HG03060 (cell line): ENCODE data around the gene PCCA.

ENCODE experiments used
- ATAC-seq: cut with Tn5 transposase; IDR thresholded peaks from one replicate; pipeline ENCODE4 v1.9.1; 2021; ENCODE audit warnings: low read depth, moderate number of reproducible peaks; ENCODE audit not compliant: unreplicated experiment

Gene PCCA

GRCh38 chr13:100483841-100484381 lies 395.0 kb downstream of the PCCA start:
- ATAC-seq: no peak

- no peak for ATAC-seq
Observed at GRCh38 chr13:100484702-100485101, 395.8 kb downstream of the PCCA start.

- ATAC-seq: no peak
Observed at GRCh38 chr13:100485265-100485664, 396.4 kb downstream of the PCCA start.

GRCh38 chr13:100490692-100491091 lies 401.8 kb downstream of the PCCA start:
- ATAC-seq: no peak

- no peak for ATAC-seq
Observed at GRCh38 chr13:100491164-100491842, 402.4 kb downstream of the PCCA start.

GRCh38 chr13:100493418-100493817 lies 404.5 kb downstream of the PCCA start:
- ATAC-seq: no peak

- no peak for ATAC-seq
Observed at GRCh38 chr13:100495455-100495854, 406.6 kb downstream of the PCCA start.

- ATAC-seq: no peak
Observed at GRCh38 chr13:100497389-100497788, 408.5 kb downstream of the PCCA start.

- no peak for ATAC-seq
Observed at GRCh38 chr13:100502446-100502845, 413.6 kb downstream of the PCCA start.

GRCh38 chr13:100503622-100504021 lies 414.7 kb downstream of the PCCA start:
- ATAC-seq: no peak

- ATAC-seq: no peak
Observed at GRCh38 chr13:100506154-100506553, 417.3 kb downstream of the PCCA start.

GRCh38 chr13:100506600-100507422 lies 417.9 kb downstream of the PCCA start:
- ATAC-seq: no peak

GRCh38 chr13:100508455-100508854 lies 419.6 kb downstream of the PCCA start:
- no peak for ATAC-seq

- ATAC-seq: no peak
Observed at GRCh38 chr13:100508996-100509395, 420.1 kb downstream of the PCCA start.

GRCh38 chr13:100510208-100510957 lies 421.5 kb downstream of the PCCA start:
- no peak for ATAC-seq

GRCh38 chr13:100511466-100511865 lies 422.6 kb downstream of the PCCA start:
- ATAC-seq: no peak

GRCh38 chr13:100512422-100512821 lies 423.5 kb downstream of the PCCA start:
- no peak for ATAC-seq

- no peak for ATAC-seq
Observed at GRCh38 chr13:100513171-100513570, 424.3 kb downstream of the PCCA start.

GRCh38 chr13:100513987-100514670 lies 425.2 kb downstream of the PCCA start:
- ATAC-seq: no peak

GRCh38 chr13:100514788-100515409 lies 426.0 kb downstream of the PCCA start:
- peak; percentile 73 for ATAC-seq
